ENCODE results near the gene RRP8. TPM values are rescaled to one million over a fixed set of nuclear protein-coding genes. Genes with fewer than 3 reads are reported as not detected.

The RRP8 gene
- polyA plus RNA-seq, 1 donor from 2014 or later, result 23.4 TPM

DNA sequence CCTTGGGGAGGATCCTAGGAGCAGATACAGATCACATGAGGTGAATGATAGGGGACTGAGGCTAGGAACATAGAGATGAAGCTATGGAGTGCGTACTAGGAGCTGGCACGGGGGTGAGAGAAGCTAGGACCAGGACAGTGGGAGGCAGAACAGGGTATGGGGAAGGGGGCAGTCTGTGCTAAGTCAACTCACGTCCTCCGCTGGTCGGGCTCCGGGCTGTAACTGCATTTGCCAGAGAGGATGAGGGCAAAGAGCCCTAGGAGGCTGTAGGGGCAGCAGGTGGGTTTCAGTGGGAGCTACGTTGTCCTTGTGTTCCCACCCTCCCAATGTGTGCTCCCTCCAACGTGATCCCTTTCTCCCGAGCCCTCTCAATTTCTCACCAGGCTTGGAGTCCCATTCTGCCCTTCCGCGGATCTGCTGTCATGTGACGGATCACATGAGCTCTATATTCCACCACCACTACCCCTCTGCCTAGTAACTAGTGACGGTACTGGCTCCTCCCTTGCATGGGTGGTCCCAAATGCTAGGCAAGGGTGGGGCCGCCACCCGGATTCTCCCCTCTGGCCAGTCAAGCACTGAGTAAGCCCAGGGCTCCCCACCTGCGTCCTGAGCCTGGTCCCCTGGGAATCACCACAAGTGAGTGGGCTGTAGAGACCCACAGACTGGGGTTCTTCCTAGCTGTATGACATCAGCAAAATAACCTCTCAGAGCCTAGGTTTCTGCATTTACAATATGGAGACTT, 15.8 kb upstream of the RRP8 start, which contains the start of gene TPP1:
Gene TPP1 (minus strand): TSS at position 419 of the 742 bp plus-strand sequence. CDS start 22 bp downstream, at position 397.
- Histone ChIP-seq H3K27ac (ENCODE audit: low read length) (peak within 1 kb of the TSS; percentile 61), H3K79me2 (replicated peaks; ENCODE audit: insufficient read depth, low read length) (no peaks in the 10 kb centered on the region), H3K27me3 (ENCODE audit: insufficient read depth, low read depth, low read length) (no peaks in the 10 kb centered on the region), H3K4me2 (ENCODE audit: low read length) (peak within 1 kb of the TSS; percentile 89), H3K9me3 (ENCODE audit: low read length) (no peaks in the 10 kb centered on the region), H2AFZ (ENCODE audit: low read depth, low read length) (peak within 1 kb of the TSS; percentile 49), H4K20me1 (ENCODE audit: insufficient read depth) (no peaks in the 10 kb centered on the region), H3K9me2 (ENCODE audit: insufficient read depth, low read length) (no peaks in the 10 kb centered on the region), H3K4me3 (ENCODE audit: low read length) (peak within 1 kb of the TSS; percentile 76), H3K36me3 (ENCODE audit: insufficient read depth, low read length) (no peaks in the 10 kb centered on the region), H3K9ac (ENCODE audit: low read length) (peak within 1 kb of the TSS; percentile 72), H3F3A (ENCODE audit: insufficient read depth, low read length, poor library complexity, severe bottlenecking) (no peaks in the 10 kb centered on the region)
- TF ChIP-seq EZH2 (IDR thresholded peaks at IDR 0.05; ENCODE audit: borderline replicate concordance, insufficient read depth, low read length, poor library complexity, severe bottlenecking) (no peak), POLR2AphosphoS5 (IDR thresholded peaks at IDR 0.05) (peak; percentile 89), MXI1 (conservative IDR thresholded peaks at IDR 0.05; ENCODE audit: poor library complexity, severe bottlenecking) (peak; percentile 76), RAD21 (conservative IDR thresholded peaks at IDR 0.05) (peak; percentile 20), CTCF (IDR thresholded peaks at IDR 0.05; ENCODE audit: poor library complexity, severe bottlenecking) (no peak), EP300 (conservative IDR thresholded peaks at IDR 0.05; ENCODE audit: poor library complexity, severe bottlenecking) (peak; percentile 26), TAF1 (IDR thresholded peaks at IDR 0.05; ENCODE audit: low read depth) (peak; percentile 63), SMC3 (conservative IDR thresholded peaks at IDR 0.05; ENCODE audit: poor library complexity) (peak; percentile 21)
- TF ChIP-seq, protein P1, sequence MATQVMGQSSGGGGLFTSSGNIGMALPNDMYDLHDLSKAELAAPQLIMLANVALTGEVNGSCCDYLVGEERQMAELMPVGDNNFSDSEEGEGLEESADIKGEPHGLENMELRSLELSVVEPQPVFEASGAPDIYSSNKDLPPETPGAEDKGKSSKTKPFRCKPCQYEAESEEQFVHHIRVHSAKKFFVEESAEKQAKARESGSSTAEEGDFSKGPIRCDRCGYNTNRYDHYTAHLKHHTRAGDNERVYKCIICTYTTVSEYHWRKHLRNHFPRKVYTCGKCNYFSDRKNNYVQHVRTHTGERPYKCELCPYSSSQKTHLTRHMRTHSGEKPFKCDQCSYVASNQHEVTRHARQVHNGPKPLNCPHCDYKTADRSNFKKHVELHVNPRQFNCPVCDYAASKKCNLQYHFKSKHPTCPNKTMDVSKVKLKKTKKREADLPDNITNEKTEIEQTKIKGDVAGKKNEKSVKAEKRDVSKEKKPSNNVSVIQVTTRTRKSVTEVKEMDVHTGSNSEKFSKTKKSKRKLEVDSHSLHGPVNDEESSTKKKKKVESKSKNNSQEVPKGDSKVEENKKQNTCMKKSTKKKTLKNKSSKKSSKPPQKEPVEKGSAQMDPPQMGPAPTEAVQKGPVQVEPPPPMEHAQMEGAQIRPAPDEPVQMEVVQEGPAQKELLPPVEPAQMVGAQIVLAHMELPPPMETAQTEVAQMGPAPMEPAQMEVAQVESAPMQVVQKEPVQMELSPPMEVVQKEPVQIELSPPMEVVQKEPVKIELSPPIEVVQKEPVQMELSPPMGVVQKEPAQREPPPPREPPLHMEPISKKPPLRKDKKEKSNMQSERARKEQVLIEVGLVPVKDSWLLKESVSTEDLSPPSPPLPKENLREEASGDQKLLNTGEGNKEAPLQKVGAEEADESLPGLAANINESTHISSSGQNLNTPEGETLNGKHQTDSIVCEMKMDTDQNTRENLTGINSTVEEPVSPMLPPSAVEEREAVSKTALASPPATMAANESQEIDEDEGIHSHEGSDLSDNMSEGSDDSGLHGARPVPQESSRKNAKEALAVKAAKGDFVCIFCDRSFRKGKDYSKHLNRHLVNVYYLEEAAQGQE (IDR thresholded peaks at IDR 0.05; ENCODE audit: borderline replicate concordance), result no peak

GRCh38 chr11:6618117-6619003, 14.9 kb upstream of the RRP8 start:
- Histone ChIP-seq H3F3A (ENCODE audit: insufficient read depth, low read length, poor library complexity, severe bottlenecking) (no peaks in the 10 kb centered on the region), H3K9me3 (ENCODE audit: low read length) (no peaks in the 10 kb centered on the region), H3K36me3 (ENCODE audit: insufficient read depth, low read length) (no peaks in the 10 kb centered on the region), H3K9me2 (ENCODE audit: insufficient read depth, low read length) (no peaks in the 10 kb centered on the region), H3K4me3 (ENCODE audit: low read length) (peak overlapping the region; percentile 76), H3K4me2 (ENCODE audit: low read length) (peak overlapping the region; percentile 89), H3K9ac (ENCODE audit: low read length) (peak overlapping the region; percentile 72), H2AFZ (ENCODE audit: low read depth, low read length) (peak overlapping the region; percentile 49), H3K27ac (ENCODE audit: low read length) (peak overlapping the region; percentile 61), H3K27me3 (ENCODE audit: insufficient read depth, low read depth, low read length) (no peaks in the 10 kb centered on the region), H3K79me2 (replicated peaks; ENCODE audit: insufficient read depth, low read length) (no peaks in the 10 kb centered on the region), H4K20me1 (ENCODE audit: insufficient read depth) (no peaks in the 10 kb centered on the region)
- TF ChIP-seq SMC3 (conservative IDR thresholded peaks at IDR 0.05; ENCODE audit: poor library complexity) (no peak), POLR2AphosphoS5 (IDR thresholded peaks at IDR 0.05) (no peak), TAF1 (IDR thresholded peaks at IDR 0.05; ENCODE audit: low read depth) (no peak)

Data from neural cell (in vitro differentiated cells).